ENCODE results near the gene UNC13B. TPM values are rescaled to one million over a fixed set of nuclear protein-coding genes. Genes with fewer than 3 reads are reported as not detected.

Gene UNC13B
- total RNA-seq, 1 donor from 2014 or later: 16.8 TPM

DNA sequence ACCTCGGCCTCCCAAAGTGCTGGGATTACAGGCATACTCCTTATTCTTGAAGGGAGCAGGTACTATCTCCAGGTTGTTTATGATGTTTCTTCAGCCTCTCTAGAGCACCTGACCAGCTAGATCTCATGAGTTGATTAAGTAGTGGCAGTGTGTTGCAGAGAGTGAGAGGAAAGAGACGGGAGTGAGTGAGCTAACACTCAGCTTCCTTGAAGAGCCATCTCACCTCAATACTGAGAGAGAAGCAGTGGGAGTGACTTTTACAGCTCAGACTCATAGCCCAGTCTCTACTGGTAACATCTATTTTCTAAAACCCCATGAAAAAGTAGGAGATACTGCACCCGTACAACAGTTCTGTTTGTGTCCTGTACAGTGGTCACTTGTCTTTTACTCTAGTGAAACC, 284.2 kb downstream of the UNC13B start:
- no peaks in the 10 kb centered on the region for H3K36me3 ChIP-seq (ENCODE audit: control insufficient read depth, insufficient read depth, low read length)
- H3K4me3 ChIP-seq (ENCODE audit: low read depth, low read length): no peak overlapping the region
- DNase-seq (ENCODE audit: low read depth) (no peak), FAIRE-seq (no peak)
- no peak for TF ChIP-seq CTCF (IDR thresholded peaks at IDR 0.05; ENCODE audit: insufficient read depth, low read length, severe bottlenecking)
- H3K27me3 ChIP-seq (ENCODE audit: control insufficient read depth, insufficient read depth, low read length): peaks cover 4% of the 10 kb centered on the region

DNA sequence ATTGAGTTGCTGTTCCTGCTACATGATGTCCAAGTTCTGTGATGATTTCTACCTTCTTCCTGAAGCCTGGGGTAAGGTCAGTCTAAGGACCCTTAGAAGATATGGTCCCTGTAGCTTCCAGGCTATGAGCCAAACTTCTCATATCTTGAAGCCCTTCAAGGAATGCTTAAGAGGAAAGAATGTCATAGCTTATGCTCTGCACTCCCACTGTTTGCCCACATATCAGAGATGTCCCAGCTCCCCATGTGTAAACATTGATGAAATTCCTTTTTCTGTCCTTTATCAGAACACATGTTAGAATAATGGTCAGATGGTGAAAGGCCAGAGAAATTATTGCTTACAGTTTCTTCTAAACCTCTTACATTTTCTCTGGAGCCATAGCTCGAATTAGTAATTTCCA, 286.7 kb downstream of the UNC13B start:
- DNase-seq (ENCODE audit: low read depth): no peak
- no peak overlapping the region for H3K4me3 ChIP-seq (ENCODE audit: low read depth, low read length)
- H3K36me3 ChIP-seq (ENCODE audit: control insufficient read depth, insufficient read depth, low read length): no peaks in the 10 kb centered on the region
- peaks cover 4% of the 10 kb centered on the region for H3K27me3 ChIP-seq (ENCODE audit: control insufficient read depth, insufficient read depth, low read length)
- no peak for TF ChIP-seq CTCF (IDR thresholded peaks at IDR 0.05; ENCODE audit: insufficient read depth, low read length, severe bottlenecking)
- FAIRE-seq: no peak

DNA sequence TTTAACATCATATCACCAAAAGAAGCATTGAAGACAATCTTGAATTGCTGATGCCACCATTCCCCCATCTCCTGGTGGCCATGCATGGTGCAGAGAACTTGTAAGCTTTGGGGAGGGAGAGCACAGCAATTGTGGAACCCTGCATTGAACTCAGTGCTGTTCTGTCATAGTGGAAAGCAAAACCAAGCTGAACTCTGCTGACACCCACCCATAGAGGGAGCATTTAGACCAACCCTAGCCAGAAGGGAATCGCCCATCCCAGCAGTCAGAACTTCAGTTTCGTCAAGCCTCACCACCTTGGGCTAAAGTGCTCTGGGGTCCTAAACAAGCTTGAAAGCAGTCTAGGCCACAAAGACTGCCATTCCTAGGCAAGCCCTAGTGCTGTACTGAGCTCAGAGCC, 290.7 kb downstream of the UNC13B start:
- TF ChIP-seq CTCF (IDR thresholded peaks at IDR 0.05; ENCODE audit: insufficient read depth, low read length, severe bottlenecking): no peak
- Histone ChIP-seq H3K27me3 (ENCODE audit: control insufficient read depth, insufficient read depth, low read length) (peaks cover 4% of the 10 kb centered on the region), H3K36me3 (ENCODE audit: control insufficient read depth, insufficient read depth, low read length) (no peaks in the 10 kb centered on the region), H3K4me3 (ENCODE audit: low read depth, low read length) (no peak overlapping the region)
- DNase-seq (ENCODE audit: low read depth) (no peak), FAIRE-seq (no peak)

DNA sequence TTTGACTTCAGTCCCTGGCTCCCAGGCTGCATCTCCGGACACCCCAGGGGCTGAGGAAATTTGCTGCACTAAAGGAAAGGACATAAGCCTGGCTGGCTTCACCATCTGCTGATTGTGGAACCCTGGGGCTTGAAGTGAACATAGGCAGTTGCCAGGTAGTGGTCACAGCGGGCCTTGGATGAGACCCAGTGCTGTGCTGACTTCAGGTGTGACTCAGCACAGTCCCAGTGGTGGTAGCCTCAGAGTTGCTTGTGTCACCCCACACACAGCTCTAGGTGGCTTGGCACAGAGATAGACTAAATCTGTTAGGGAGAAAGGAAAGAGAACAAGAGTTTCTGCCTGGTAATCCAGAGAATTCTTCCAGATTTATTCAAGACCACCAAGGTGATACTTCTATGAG, 292.0 kb downstream of the UNC13B start:
- H3K4me3 ChIP-seq (ENCODE audit: low read depth, low read length): no peak overlapping the region
- H3K36me3 ChIP-seq (ENCODE audit: control insufficient read depth, insufficient read depth, low read length): no peaks in the 10 kb centered on the region
- TF ChIP-seq CTCF (IDR thresholded peaks at IDR 0.05; ENCODE audit: insufficient read depth, low read length, severe bottlenecking): no peak
- H3K27me3 ChIP-seq (ENCODE audit: control insufficient read depth, insufficient read depth, low read length): no peaks in the 10 kb centered on the region
- DNase-seq (ENCODE audit: low read depth) (no peak), FAIRE-seq (peak; percentile 86)

Other genes starting within 250 kb of the UNC13B start
- gene PHF24, start 203.7 kb upstream of the UNC13B start, total RNA-seq: 0.13 and 0.26 TPM in 2 replicates
- gene DNAJB5, start 172.3 kb upstream of the UNC13B start, total RNA-seq: 8.2 and 11.0 TPM in 2 replicates
- 320 and 342 TPM in 2 replicates for gene VCP, start 89.4 kb upstream of the UNC13B start, total RNA-seq
- 7.6 and 9.7 TPM in 2 replicates for gene FANCG, start 82.1 kb upstream of the UNC13B start, total RNA-seq
- 22.9 and 25.3 TPM in 2 replicates for gene PIGO, start 65.4 kb upstream of the UNC13B start, total RNA-seq
- gene STOML2, start 58.9 kb upstream of the UNC13B start, total RNA-seq: 165 and 248 TPM in 2 replicates
- 10.3 and 12.2 TPM in 2 replicates for gene ATOSB, start 46.1 kb upstream of the UNC13B start, total RNA-seq

All from bronchial epithelial cell (primary cell).